ENCODE measurements around the gene SH3GLB2.
A peak's percentile ranks its signal among the peaks of the same experiment; 100 is the strongest.
"Not testable (repeated sequence)": the region's sequence is repeated elsewhere in the genome, so short reads cannot be mapped to it uniquely, and the experiment has no call there.

Gene SH3GLB2

GRCh38 chr9:129053020-129053419, 24.9 kb upstream of the SH3GLB2 start:
- peak; percentile 35 for DNase-seq

- DNase-seq = no peak
Observed at GRCh38 chr9:129052592-129052991, 24.5 kb upstream of the SH3GLB2 start.

- DNase-seq = no peak
Observed at GRCh38 chr9:129042016-129042415, 13.9 kb upstream of the SH3GLB2 start.

GRCh38 chr9:129040113-129040643, 12.0 kb upstream of the SH3GLB2 start:
- no peak for DNase-seq

GRCh38 chr9:129038109-129038852, 10.2 kb upstream of the SH3GLB2 start:
- DNase-seq = no peak

GRCh38 chr9:129037767-129038098, 9.6 kb upstream of the SH3GLB2 start:
- no peak for DNase-seq

- no peak for DNase-seq
Observed at GRCh38 chr9:129036923-129037766, 9.0 kb upstream of the SH3GLB2 start.

GRCh38 chr9:129036241-129036922, 8.3 kb upstream of the SH3GLB2 start, which contains the start of gene MIGA2:
TSS of gene MIGA2 (plus strand) at chr9:129036626. CDS start at chr9:129040595, 3,969 bp downstream.
- peak; percentile 99 for DNase-seq

GRCh38 chr9:129035838-129036237, 7.7 kb upstream of the SH3GLB2 start:
- DNase-seq = not testable (repeated sequence)

- no peak for DNase-seq
Observed at GRCh38 chr9:129033216-129033615, 5.1 kb upstream of the SH3GLB2 start.

GRCh38 chr9:129032541-129033159, 4.5 kb upstream of the SH3GLB2 start:
- no peak for DNase-seq

- no peak for DNase-seq
Observed at GRCh38 chr9:129031514-129031913, 3.4 kb upstream of the SH3GLB2 start.

GRCh38 chr9:129030191-129030590, 2.1 kb upstream of the SH3GLB2 start:
- no peak for DNase-seq

- no peak for DNase-seq
Observed at GRCh38 chr9:129027685-129028191, 393 bp downstream of the SH3GLB2 start.

- DNase-seq = no peak
Observed at GRCh38 chr9:129027224-129027684, 877 bp downstream of the SH3GLB2 start.

GRCh38 chr9:129026442-129027223, 1.5 kb downstream of the SH3GLB2 start:
- no peak for DNase-seq

GRCh38 chr9:129023908-129024233, 4.3 kb downstream of the SH3GLB2 start:
- DNase-seq = no peak

- peak; percentile 11 for DNase-seq
Observed at GRCh38 chr9:129023036-129023907, 4.9 kb downstream of the SH3GLB2 start.

- DNase-seq = no peak
Observed at GRCh38 chr9:129022037-129022436, 6.1 kb downstream of the SH3GLB2 start.

- DNase-seq = no peak
Observed at GRCh38 chr9:129021091-129021490, 7.0 kb downstream of the SH3GLB2 start.

GRCh38 chr9:129014608-129015007, 13.5 kb downstream of the SH3GLB2 start:
- no peak for DNase-seq

Measured in MV-4-11 (cell line).